ENCODE measurements around the gene FCER1A.
"Not testable (repeated sequence)": the region's sequence is repeated elsewhere in the genome, so short reads cannot be mapped to it uniquely, and the experiment has no call there.

The FCER1A gene

DNA sequence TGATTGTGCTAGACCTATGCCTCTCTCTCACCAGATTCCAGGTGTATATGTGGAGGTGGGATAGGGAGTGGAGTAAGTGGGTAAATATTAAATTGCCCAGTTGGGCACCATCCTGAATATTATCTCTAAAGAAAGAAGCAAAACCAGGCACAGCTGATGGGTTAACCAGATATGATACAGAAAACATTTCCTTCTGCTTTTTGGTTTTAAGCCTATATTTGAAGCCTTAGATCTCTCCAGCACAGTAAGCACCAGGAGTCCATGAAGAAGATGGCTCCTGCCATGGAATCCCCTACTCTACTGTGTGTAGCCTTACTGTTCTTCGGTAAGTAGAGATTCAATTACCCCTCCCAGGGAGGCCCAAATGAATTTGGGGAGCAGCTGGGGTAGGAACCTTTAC is at the start of gene FCER1A:
FCER1A (plus strand) TSS at position 242 of the 400 bp plus-strand sequence; CDS start at position 271, 29 bp downstream.
- no peak for DNase-seq (ENCODE audit: low spot score)

DNA sequence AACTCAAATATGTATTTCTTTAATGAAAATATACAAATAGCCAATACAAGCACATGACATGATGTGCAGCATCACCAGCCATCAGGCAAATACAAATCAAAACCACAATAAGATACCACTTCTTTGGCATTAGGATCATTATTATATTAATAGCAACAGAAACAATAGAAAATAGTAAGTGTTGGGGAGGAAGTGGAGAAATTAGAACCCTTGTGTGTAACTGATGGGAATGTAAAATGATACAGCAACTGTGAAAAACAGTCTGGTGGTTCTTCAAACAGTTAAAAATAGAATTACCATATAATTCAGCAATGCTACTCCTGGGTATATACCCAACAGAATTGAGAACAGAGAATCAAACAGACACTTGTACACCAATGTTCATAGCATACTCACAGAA is 40.8 kb upstream of the FCER1A start:
- no peak for DNase-seq (ENCODE audit: low spot score)

DNA sequence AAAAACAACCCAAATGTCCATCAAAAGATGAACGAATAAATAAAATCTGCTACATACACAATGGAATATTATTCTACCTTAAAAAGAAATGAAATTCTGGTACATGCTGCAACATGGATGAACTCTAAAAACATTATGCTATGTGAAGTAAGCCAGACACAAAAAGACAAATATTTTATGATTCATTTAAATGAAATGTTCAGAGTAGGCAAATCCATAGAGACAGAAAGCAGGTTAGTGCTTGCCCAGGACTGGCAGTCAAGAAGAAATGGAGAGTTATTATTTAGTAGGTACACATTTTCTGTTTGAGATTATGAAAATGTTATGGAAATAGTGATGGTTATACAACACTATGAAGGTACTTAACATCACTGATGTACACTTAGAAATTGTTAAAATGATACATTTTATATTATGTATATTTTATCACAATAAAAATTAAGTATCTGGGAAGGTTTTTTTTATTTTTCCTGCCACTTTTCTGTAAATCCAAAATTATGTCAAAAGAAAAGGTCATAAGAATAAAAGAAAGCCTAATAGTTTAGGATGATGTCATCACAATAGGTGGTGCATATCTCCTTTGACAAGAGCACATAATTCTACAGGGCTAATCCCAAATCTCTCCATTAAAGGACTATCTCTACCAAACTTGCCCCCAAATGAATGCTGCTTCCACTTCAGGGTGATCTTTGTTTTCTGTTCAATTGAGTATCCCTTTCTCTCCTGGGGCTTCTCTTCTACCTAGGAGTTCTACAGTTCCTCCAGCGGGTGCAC is 40.2 kb upstream of the FCER1A start:
- DNase-seq (ENCODE audit: low spot score): no peak

DNA sequence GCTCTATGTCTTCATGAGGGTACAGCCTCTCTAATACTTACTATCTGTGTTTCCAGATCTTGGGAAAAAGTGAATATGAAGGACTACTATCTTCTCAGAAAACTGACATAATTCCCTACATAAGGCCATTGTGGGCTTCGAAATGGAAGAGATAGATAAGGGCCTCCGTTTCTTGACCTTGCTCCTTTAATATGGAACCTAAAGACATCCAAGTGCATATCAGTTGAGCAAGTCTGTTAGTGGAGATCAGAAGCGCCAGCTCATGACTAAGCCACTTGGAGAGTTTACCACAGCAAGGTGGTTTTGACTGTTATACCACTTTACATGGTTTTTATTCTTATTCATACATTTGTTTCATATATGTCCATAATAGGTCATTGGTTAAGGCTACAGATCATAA is 35.3 kb upstream of the FCER1A start:
- DNase-seq (ENCODE audit: low spot score): no peak

DNA sequence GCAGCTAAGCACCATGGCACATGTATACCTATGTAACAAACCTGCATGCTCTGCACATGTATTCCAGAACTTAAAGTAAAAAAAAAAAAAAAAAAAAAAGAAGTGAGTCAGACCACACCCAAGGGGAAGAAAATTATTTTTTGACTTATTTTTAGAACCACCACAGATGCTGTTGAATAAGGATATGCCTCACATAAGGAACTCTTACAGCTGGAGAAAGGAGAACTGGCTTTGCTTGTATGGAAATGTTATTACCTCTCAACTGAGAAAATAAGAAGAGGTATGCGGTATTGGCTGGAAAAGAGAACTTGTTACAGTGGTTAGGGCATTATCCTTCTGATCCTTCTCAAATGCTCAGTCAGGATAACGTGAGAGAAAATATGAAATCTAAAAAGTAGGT is 27.5 kb upstream of the FCER1A start:
- no peak for DNase-seq (ENCODE audit: low spot score)

DNA sequence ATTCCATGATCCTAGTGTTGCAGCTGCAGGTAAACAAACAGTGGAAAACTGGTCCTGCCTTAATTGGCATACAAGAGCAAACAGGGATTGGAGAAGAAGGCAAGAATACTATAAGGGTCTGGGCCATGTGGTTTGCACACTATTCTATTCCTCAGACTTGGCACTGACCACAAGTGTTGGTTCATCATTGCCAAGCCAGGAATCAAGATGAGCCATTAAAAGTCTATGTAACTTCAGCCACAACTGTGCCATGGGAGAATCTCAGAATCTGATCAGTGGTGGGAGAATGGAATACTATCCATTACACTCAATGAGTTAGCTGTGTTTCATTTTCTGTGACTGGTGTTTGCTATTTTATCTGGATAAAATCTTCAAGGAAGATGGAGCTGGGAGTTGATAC is 26.2 kb upstream of the FCER1A start:
- DNase-seq (ENCODE audit: low spot score): no peak

DNA sequence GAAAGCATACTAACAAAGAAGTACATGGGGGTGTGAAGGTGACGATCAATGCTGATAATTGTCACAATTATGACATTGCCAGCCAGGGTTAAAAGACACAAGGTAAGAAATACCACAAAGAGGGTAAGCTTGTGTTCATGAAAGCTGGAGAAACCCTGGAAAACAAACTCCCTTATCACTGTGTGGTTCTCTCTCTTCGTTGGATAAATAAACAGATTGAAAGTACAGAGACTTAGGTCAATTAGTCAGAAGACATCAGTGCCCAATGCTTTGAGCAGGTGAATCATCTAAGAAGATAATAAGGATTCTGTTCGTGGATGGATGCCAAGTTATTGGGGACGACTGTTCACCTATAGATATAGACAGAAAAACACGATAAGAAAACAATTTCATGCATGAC is 22.4 kb upstream of the FCER1A start:
- DNase-seq (ENCODE audit: low spot score): no peak

DNA sequence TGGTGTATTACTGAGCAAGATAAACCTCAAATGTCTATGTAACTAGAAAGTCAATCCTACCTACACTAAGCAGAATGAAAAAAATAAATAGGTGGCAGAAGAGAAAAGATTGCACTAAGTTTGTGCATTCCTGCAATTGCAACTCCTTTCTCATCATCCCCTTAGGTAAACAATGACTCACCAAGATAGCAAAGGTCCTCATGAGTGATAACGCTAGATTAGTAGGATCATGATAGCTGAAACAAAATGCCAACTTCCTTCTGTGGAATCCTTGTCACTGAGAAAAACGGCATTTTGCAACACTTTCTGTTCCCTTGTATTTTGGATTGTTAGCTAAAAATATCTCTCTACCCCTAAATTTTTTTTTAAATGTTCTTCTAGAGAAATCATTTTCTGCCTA is 20.0 kb upstream of the FCER1A start:
- DNase-seq (ENCODE audit: low spot score): no peak

DNA sequence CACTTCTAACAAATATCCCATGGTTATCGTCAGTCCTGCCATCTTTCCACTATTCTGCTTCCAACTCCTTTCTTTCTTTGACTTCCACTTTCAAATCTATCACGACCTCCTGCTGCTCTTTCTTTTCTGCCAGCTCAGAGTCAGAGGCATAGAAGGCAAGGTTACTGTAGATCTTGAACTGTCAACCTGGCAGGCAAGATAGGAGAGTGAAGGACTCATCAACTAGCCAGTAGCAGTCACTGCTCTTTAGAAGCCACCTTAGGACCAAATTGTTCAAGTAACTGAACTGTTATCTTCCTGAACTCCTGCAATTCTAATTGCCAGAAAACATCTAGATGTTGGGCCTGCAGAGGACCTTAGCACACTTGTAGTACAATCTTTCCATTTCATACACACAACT is 13.1 kb upstream of the FCER1A start:
- DNase-seq (ENCODE audit: low spot score): no peak

DNA sequence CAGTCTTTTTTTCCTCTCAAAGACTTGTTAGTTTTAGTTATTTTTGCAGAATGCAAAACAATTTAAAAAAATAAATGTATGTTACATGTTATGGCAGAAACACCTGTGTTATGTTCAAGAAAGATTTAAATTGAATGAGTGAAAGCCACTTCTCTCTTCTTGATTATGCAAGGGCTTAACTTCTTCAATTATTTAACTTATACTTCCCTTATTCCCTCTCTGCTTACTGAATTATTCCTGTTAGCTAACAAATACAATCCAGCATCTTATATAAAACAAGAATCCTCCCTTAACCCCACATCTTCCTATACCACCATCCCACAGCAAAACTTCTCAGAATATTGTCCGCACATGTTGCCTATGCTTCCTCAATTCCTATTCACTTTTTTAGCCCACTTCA is 10.7 kb upstream of the FCER1A start:
- no peak for DNase-seq (ENCODE audit: low spot score)

DNA sequence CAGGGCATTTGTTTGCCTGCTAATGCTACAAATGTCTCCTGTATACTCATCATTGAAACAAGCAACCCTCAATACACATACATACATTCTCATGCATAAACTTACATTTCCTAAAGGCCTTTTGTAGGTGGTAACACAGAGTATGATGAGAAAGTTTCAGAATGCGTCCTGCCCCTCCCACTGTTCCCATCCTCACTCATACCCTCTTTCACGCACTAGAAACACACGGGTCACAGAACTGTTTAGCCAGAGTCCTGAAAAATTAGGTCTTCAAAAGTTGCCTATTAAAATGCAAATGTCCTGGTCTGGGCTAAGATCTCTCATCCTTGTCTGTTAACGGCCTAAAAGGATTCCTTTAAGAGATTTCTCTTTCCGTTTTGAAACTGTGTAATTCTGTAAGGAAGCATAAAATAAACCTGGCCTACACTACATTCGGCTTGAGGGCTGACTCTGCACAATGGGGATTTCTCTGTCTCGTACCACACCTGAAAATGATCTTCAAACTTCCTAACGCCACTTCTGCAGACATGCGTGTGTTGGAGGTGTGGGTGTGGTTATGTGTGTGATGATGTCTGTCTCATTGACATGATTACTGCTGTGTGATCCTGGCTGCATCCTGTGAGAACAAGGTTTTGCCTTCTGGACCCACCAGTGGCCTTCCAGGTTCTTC is 5.3 kb upstream of the FCER1A start:
- no peak for DNase-seq (ENCODE audit: low spot score)

DNA sequence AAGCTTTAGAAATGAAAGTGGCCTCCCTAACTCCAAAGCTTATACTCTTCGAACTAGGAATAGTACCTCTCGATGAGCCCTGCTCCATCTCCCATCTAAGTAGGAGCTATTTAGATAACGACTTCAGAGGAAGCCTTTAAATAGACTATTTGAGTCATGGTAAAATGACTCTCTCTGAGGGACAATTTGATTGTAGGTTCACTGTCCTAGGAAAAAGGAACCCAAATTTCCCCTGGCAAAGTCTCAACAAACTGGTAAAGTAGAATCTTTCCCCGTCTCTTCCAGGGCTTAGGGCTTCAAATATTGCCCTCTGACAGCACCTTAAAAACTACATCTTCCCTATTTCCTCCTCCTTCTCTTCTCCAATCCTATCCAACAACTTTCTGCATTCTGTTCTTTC is 2.0 kb upstream of the FCER1A start:
- no peak for DNase-seq (ENCODE audit: low spot score)

DNA sequence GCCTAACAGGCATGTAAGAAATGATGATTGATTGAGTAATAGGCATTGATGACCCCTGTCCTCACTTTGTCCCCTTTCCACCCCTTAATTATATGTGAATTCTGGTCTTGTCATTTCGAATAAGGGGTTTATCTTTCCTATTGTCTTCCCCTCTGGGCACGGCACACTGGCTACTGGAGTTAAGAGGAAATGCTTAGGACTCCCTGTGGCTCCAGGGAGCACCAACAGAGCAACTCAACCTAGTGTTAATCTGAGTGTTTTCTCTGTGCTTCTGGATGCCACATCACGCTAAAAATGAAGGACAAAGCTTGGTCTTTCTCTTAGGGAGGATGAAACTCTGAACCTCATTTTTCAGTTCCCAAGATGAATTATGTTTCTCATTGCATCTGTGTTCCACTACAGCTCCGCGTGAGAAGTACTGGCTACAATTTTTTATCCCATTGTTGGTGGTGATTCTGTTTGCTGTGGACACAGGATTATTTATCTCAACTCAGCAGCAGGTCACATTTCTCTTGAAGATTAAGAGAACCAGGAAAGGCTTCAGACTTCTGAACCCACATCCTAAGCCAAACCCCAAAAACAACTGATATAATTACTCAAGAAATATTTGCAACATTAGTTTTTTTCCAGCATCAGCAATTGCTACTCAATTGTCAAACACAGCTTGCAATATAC is 5.3 kb downstream of the FCER1A start:
- no peak for DNase-seq (ENCODE audit: low spot score)

DNA sequence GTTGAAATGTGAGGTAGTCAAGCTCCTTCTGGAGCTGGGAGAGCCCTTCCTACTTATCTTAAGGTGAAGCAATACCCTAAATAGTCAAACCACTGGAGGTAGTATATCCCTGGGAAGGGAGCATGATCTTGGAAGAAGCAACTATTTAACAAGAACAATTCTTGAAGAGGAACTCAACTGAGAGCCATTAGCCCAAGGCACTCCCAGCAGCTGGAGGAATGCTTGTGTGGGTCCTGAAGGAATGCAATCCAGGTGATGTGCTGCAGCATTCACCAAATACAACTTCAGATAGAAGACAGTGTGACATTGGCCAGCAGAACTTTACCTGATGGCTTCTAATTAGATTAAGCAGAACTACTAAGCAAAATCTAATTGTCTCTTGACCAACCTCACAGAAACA is 9.5 kb downstream of the FCER1A start:
- DNase-seq (ENCODE audit: low spot score): no peak

DNA sequence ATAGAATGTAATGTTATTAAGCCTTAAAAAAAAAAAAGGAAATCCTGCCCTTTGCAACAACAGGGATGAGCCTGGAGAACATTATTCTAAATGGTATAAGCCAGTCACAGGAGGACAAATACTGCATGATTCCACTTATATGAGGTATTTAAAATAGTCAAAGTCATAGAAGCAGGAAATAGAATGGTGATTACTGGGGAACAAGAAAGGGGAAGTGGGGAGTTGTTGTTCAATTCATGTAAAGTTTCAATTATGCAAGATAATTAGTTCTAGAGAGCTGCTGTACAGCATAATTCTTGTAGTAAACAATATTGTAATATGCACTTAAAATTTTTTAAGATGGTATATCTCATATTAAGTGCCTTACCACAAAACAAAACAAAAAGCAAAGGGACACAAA is 13.2 kb downstream of the FCER1A start:
- no peak for DNase-seq (ENCODE audit: low spot score)

DNA sequence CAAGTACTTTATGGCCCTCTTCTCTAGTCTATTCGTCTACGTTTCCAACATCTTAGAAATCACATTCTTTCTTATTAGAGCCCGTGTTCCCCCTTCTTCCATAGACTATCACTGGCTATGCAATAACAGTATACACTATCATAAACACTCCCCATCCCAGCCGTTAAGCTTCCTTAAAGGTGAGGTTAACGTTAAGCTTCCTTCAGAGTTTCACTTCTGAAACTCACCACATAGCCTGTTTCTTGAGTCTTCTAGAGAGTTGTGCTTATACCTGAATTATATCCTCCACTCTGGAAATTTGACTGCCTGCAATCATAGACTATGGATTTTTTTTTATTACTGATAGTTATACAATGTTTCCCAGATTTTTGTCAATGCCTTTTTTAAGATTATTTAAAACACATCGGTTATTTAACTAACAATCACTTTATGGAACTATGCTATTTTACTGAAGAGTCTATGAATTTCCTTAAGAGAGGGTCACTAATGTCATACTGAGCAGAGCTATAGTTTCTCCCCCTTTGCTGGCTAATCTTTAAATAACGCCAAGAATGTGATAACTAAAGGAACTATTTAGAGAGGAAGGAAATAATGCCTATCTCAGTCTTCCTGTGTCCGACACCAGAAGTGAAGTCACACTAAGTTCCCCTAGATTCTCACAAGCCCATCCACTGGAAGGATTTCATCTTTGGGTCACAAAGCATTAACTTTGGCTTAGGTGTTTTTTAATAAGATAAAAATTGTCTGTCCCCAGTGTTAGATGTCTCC is 16.8 kb downstream of the FCER1A start:
- DNase-seq (ENCODE audit: low spot score): no peak

DNA sequence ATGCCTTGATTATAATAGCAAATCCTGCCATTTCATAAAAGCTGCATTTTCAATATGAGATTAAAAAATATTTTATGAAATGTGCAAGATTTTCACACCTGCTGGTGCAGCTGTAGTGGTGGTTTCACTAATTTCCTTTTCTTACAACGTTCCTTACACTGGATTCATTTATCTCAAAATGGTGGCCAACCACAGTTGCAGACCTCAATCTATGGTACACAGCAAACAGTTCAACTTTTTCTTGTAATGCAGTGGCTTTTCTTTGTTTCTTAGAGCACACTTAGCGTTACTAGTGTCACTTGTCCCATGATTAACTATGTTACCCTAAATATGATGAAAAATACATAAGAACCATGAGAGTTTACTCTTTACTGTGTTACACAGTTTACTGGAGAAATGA is 32.7 kb downstream of the FCER1A start:
- no peak for DNase-seq (ENCODE audit: low spot score)

DNA sequence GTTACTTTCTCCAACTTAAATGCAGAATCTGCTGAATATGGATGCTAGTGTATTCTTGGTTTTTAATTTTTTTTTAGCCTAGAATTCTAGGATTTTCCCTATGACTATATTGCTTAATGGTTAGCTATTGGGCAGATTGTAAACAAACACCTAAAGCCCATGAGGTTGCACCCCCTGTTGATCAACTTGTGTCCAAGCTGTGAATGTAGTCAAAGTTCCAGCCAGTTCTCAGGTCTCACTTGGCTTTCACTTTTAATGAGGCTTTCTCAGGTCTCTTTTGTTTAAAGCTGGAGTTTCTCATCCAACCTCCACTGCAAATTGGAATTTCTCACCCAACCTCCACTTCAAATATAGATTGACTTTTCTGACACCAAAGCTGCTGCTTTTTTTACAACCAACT is 35.9 kb downstream of the FCER1A start:
- DNase-seq (ENCODE audit: low spot score): no peak

DNA sequence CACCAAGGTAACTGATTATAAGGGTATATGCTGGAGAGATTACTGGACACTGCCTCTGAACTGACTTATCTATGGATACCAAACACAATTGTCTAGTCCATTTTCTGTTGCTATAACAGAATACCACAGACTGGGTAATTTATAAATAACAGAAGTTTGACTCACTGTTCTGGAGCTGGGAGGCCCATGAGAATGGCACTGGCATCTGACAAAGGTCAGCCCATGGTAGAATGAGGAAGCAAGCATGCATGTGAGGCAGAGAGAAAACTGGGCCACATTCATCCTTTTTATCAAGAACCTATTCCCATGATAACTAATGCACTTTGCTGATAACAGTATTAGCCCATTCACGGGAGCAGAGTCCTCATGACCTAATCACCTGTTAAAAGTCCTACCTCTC is 37.4 kb downstream of the FCER1A start:
- DNase-seq (ENCODE audit: low spot score): no peak

DNA sequence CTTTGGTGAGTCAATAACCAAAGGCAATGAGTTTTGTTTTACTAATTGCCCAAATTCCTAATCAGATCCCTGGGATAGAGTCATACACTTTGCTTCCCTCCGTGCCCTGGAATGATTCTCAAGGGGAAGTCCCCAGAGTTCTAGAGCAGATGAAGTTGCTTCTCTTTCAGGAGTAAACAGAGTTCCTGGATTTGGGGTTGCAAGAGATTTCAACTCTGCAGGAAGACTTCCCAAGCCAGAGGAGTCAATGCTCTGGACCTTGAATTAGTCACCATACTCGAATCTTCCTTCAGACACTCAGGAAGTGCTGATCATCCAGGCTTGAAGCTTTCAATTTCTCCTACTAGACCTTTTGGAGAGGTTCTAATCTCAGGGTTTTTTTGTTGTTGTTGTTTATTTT is 39.6 kb downstream of the FCER1A start:
- no peak for DNase-seq (ENCODE audit: low spot score)

DNA sequence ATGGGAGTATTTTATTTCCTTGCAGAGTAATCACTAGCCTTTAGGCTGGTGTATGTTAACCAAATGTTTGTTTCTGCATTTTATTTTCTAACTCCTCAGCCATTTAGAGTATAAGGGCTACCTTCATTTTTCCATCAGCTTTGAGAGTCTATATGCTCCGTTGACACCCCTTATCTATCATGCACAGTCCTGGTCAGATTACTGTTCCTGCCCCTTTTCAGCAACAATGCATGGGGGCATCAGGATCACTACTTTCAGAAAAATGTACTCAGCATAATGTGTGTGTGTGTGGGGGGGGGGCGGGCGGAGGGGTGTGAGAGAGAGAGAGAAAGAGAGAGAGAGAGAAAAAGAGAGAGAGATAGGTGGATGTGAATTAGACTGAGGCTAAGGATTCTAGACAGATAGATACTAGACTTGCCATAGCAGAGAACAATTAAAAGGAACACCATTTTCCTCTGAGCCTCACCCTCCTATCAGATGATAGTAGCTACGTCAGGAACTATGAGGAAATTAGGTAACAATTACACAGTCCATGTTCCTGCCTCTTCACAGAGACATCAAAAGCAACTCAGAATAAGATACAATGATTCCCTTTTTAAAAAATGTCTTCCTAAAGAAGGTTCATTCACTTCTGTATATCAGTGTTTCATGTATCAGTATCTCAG is 40.8 kb downstream of the FCER1A start:
- no peak for DNase-seq (ENCODE audit: low spot score)

DNA sequence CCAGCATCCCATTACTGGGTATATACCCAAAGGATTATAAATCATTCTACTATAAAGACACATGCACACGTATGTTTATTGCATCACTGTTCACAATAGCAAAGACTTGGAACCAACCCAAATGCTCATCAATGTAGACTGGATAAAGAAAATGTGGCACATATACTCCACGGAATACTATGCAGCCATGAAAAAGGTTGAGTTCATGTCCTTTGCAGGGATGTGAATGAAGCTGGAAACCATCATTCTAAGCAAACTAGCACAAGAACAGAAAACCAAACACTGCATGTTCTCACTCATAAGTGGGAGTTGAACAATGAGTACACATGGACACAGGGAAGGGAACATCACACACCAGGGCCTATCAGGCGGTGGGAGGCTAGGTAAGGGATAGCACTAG is 47.2 kb downstream of the FCER1A start:
- not testable (repeated sequence) for DNase-seq (ENCODE audit: low spot score)
